Naive thymus-derived CD4-positive, alpha-beta T cell (primary cell): ENCODE data around the gene GBX1. TPM values are rescaled to one million over a fixed set of nuclear protein-coding genes. Genes with fewer than 3 reads are reported as not detected.

ENCODE experiments used
- ATAC-seq: fragments of 150-1000 bp; cut with Tn5 transposase; 2 replicates; pipeline ENCODE4 v1.10.0; 2021; ENCODE audit warnings: mild to moderate bottlenecking, moderate library complexity
- CTCF ChIA-PET: fragments of 350-600 bp; sonication (Branson Sonifier 250); formaldehyde crosslinking; loops from one replicate; lab custom pipeline; 2021; ENCODE audit warnings: antibody characterized with exemption; lab: Charles Lee
- POLR2A ChIA-PET: fragments of 350-600 bp; sonication (Branson Sonifier 250); formaldehyde crosslinking; loops from one replicate; lab custom pipeline; 2021; ENCODE audit warnings: antibody characterized with exemption, inconsistent platforms; lab: Charles Lee
- DNase-seq, 9 donors: peaks; one replicate each; pipeline versions ENCODE4 v3.0.0 to v3.0.0-alpha.2; 2020 to 2022; ENCODE audit warnings: mixed read lengths in 1 of 9
- H3K27ac ChIP-seq: one replicate; pipeline ENCODE4 v1.7.0; 2013; ENCODE audit warnings: mild to moderate bottlenecking, low read depth, low read length, moderate library complexity
- H3K27me3 ChIP-seq, 2 donors: one replicate each; pipeline ENCODE4 v1.7.0; 2013; ENCODE audit warnings: low read length in 2 of 2, mild to moderate bottlenecking in 2 of 2, moderate library complexity in 2 of 2; ENCODE audit not compliant: control insufficient read depth in 2 of 2, insufficient read depth in 2 of 2
- H3K36me3 ChIP-seq, 3 experiments: 1 replicate in 2 of 3; 2 replicates in 1 of 3; pipeline ENCODE4 v1.7.0; 2013; ENCODE audit warnings: low read length in 3 of 3, mild to moderate bottlenecking in 3 of 3, moderate library complexity in 1 of 3; ENCODE audit not compliant: insufficient read depth in 3 of 3, control insufficient read depth in 2 of 3
- H3K4me1 ChIP-seq, 2 donors: one replicate each; pipeline ENCODE4 v1.7.0; 2013; ENCODE audit warnings: low read length in 2 of 2, mild to moderate bottlenecking in 2 of 2, moderate library complexity in 1 of 2; ENCODE audit not compliant: control insufficient read depth in 2 of 2, insufficient read depth in 2 of 2
- H3K4me3 ChIP-seq: 2 replicates; pipeline ENCODE4 v1.7.0; 2013; ENCODE audit warnings: mild to moderate bottlenecking, low read length
- H3K9me3 ChIP-seq, 3 experiments: 1 replicate in 2 of 3; 2 replicates in 1 of 3; pipeline ENCODE4 v1.7.0; 2013; ENCODE audit warnings: low read length in 3 of 3; ENCODE audit not compliant: control insufficient read depth in 2 of 3
- H3K27ac Mint-ChIP-seq, 9 donors: one replicate each; pipeline ENCODE4 v1.8.0; 2020 to 2022; ENCODE audit warnings: mixed read lengths in 9 of 9, mild to moderate bottlenecking in 8 of 9, moderate library complexity in 5 of 9, inconsistent platforms in 2 of 9
- H3K27me3 Mint-ChIP-seq, 5 donors: one replicate each; pipeline ENCODE4 v1.8.0; 2021 to 2022; ENCODE audit warnings: mixed read lengths in 5 of 5, mild to moderate bottlenecking in 1 of 5
- H3K36me3 Mint-ChIP-seq, 5 donors: one replicate each; pipeline ENCODE4 v1.8.0; 2020 to 2022; ENCODE audit warnings: mixed read lengths in 5 of 5, mild to moderate bottlenecking in 3 of 5, inconsistent platforms in 1 of 5
- H3K4me1 Mint-ChIP-seq, 7 donors: one replicate each; pipeline ENCODE4 v1.8.0; 2020 to 2022; ENCODE audit warnings: mixed read lengths in 7 of 7, mild to moderate bottlenecking in 3 of 7, inconsistent platforms in 1 of 7
- H3K4me3 Mint-ChIP-seq, 10 donors: one replicate each; pipeline ENCODE4 v1.8.0; 2020 to 2022; ENCODE audit warnings: mild to moderate bottlenecking in 10 of 10, mixed read lengths in 10 of 10, moderate library complexity in 6 of 10, inconsistent platforms in 2 of 10
- H3K9me3 Mint-ChIP-seq, 11 donors: one replicate each; pipeline ENCODE4 v1.8.0; 2020 to 2022; ENCODE audit warnings: mixed read lengths in 11 of 11, mild to moderate bottlenecking in 4 of 11, inconsistent platforms in 1 of 11, moderate library complexity in 1 of 11
- intact Hi-C, 2 donors: fragments of 100-400 bp; cut with micrococcal nuclease; formaldehyde crosslinking; loops; one replicate each; pipeline ENCODE4 v1.15.1; 2023
- polyA plus RNA-seq, 2 donors: library from polyadenylated mRNA; unstranded; fragments of 300-500 nt; fragmentation: Illumina TruSeq; gene quantifications; one replicate each; pipeline ENCODE4 v1.2.3, GENCODE V29; 2021
- total RNA-seq, 6 experiments: library from RNA in 5 of 6; stranded (reverse) in 5 of 6; gene quantifications; 1 replicate in 5 of 6; 2 replicates in 1 of 6; pipeline ENCODE4 v1.2.3 and lab custom pipeline; 2021 to 2026

Gene GBX1
- total and polyA plus RNA-seq, 7 experiments from 2014 or later, result not detected

- Histone ChIP-seq H3K36me3 (no peaks in the 10 kb centered on the region), H3K4me1 (no peaks in the 10 kb centered on the region), H3K27me3 (no peaks in the 10 kb centered on the region), H3K9me3 (no peaks in the 10 kb centered on the region), H3K27ac (no peak overlapping the region), H3K4me3 (no peak overlapping the region)
- Mint-ChIP-seq H3K27me3 (peaks cover 0 to 13% (median 0%) of the 10 kb centered on the region in 5 donors), H3K4me1 (no peaks in the 10 kb centered on the region), H3K9me3 (peaks cover 0 to 2% (median 0%) of the 10 kb centered on the region in 11 donors), H3K36me3 (no peaks in the 10 kb centered on the region), H3K27ac (no peak overlapping the region), H3K4me3 (no peak overlapping the region)
- ChIA-PET CTCF (no interaction called here), POLR2A (no interaction called here)
- ATAC-seq (no peak), DNase-seq (no peak)
- intact Hi-C loops, result no loop called here
Measured at GRCh38 chr7:151188252-151188542, 20.7 kb upstream of the GBX1 start.

- no peak overlapping the region for H3K4me3 Mint-ChIP-seq
- POLR2A ChIA-PET, result no interaction called here
- no peak for ATAC-seq
Measured at GRCh38 chr7:151187409-151188251, 20.1 kb upstream of the GBX1 start.

GRCh38 chr7:151186640-151187408, 19.3 kb upstream of the GBX1 start, which contains the start of gene ASB10:
TSS of gene ASB10 (minus strand) at chr7:151187250. CDS start at chr7:151187130, 120 bp downstream.
- no peak within 1 kb of the TSS for H3K27ac ChIP-seq
- no peak for DNase-seq
- no peaks in the 10 kb centered on the region for H3K36me3 Mint-ChIP-seq
- H3K9me3 ChIP-seq, result no peaks in the 10 kb centered on the region
- no peak within 1 kb of the TSS for H3K4me3 ChIP-seq
- H3K36me3 ChIP-seq, result no peaks in the 10 kb centered on the region
- peaks cover 0 to 2% (median 0%) of the 10 kb centered on the region in 11 donors for H3K9me3 Mint-ChIP-seq
- ATAC-seq, result peak; percentile 16
- no peak within 1 kb of the TSS for H3K4me3 Mint-ChIP-seq
- ChIA-PET POLR2A (no interaction called here), CTCF (no interaction called here)
- H3K27ac Mint-ChIP-seq, result no peak within 1 kb of the TSS
- H3K4me1 Mint-ChIP-seq, result no peaks in the 10 kb centered on the region
- intact Hi-C loops, result no loop called here
- peaks cover 0 to 15% (median 0%) of the 10 kb centered on the region in 5 donors for H3K27me3 Mint-ChIP-seq
- H3K4me1 ChIP-seq, result no peaks in the 10 kb centered on the region
- no peaks in the 10 kb centered on the region for H3K27me3 ChIP-seq

More at GRCh38 chr7:151187409-151188251, 20.1 kb upstream of the GBX1 start:
- no peak overlapping the region for H3K27ac ChIP-seq
- H3K27me3 ChIP-seq, result no peaks in the 10 kb centered on the region
- CTCF ChIA-PET, result no interaction called here
- intact Hi-C loops, result no loop called here
- no peaks in the 10 kb centered on the region for H3K36me3 ChIP-seq
- H3K4me1 ChIP-seq, result no peaks in the 10 kb centered on the region
- Mint-ChIP-seq H3K4me1 (no peaks in the 10 kb centered on the region), H3K27me3 (peaks cover 0 to 13% (median 0%) of the 10 kb centered on the region in 5 donors), H3K27ac (no peak overlapping the region), H3K9me3 (peaks cover 0 to 2% (median 0%) of the 10 kb centered on the region in 11 donors), H3K36me3 (no peaks in the 10 kb centered on the region)
- H3K4me3 ChIP-seq, result no peak overlapping the region
- H3K9me3 ChIP-seq, result no peaks in the 10 kb centered on the region
- DNase-seq, result no peak

GRCh38 chr7:151185762-151186639, 18.5 kb upstream of the GBX1 start:
- Mint-ChIP-seq H3K36me3 (no peaks in the 10 kb centered on the region), H3K4me1 (no peaks in the 10 kb centered on the region), H3K9me3 (peaks cover 0 to 2% (median 0%) of the 10 kb centered on the region in 11 donors), H3K27ac (no peak overlapping the region), H3K4me3 (no peak overlapping the region), H3K27me3 (peaks cover 0 to 14% (median 0%) of the 10 kb centered on the region in 5 donors)
- no peak for DNase-seq
- Histone ChIP-seq H3K9me3 (no peaks in the 10 kb centered on the region), H3K27ac (no peak overlapping the region), H3K4me3 (no peak overlapping the region), H3K4me1 (no peaks in the 10 kb centered on the region), H3K27me3 (no peaks in the 10 kb centered on the region), H3K36me3 (no peaks in the 10 kb centered on the region)
- CTCF ChIA-PET, result no interaction called here
- POLR2A ChIA-PET, result no interaction called here
- ATAC-seq, result peak; percentile 65
- intact Hi-C loops, result no loop called here

GRCh38 chr7:151181011-151181431, 13.5 kb upstream of the GBX1 start:
- Mint-ChIP-seq H3K4me1 (peaks cover 0 to 6% (median 0%) of the 10 kb centered on the region in 7 donors), H3K27ac (no peak overlapping the region)
- no peak for DNase-seq

GRCh38 chr7:151179946-151180345, 12.5 kb upstream of the GBX1 start:
- POLR2A ChIA-PET, result no interaction called here
- H3K36me3 Mint-ChIP-seq, result no peaks in the 10 kb centered on the region
- Histone ChIP-seq H3K27ac (no peak overlapping the region), H3K4me1 (no peaks in the 10 kb centered on the region), H3K9me3 (no peaks in the 10 kb centered on the region), H3K36me3 (no peaks in the 10 kb centered on the region), H3K27me3 (no peaks in the 10 kb centered on the region), H3K4me3 (no peak overlapping the region)
- CTCF ChIA-PET, result interaction anchor here (0.7 kb wide), 1 partner anchor 91 kb away, joined by 3 read pairs; no protein-coding TSS in a partner anchor
- H3K27me3 Mint-ChIP-seq, result peaks cover 5 to 28% (median 11%) of the 10 kb centered on the region in 5 donors
- intact Hi-C loops, result no loop called here
- peaks cover 0 to 6% (median 0%) of the 10 kb centered on the region in 7 donors for H3K4me1 Mint-ChIP-seq
- H3K9me3 Mint-ChIP-seq, result no peaks in the 10 kb centered on the region
- H3K27ac Mint-ChIP-seq, result no peak overlapping the region
- DNase-seq (no peak), ATAC-seq (no peak)
- no peak overlapping the region for H3K4me3 Mint-ChIP-seq

More at GRCh38 chr7:151181011-151181431, 13.5 kb upstream of the GBX1 start:
- Mint-ChIP-seq H3K27me3 (peaks cover 3 to 22% (median 11%) of the 10 kb centered on the region in 5 donors), H3K4me3 (no peak overlapping the region), H3K36me3 (no peaks in the 10 kb centered on the region), H3K9me3 (no peaks in the 10 kb centered on the region)
- intact Hi-C loops, result no loop called here
- ChIA-PET POLR2A (no interaction called here), CTCF (interaction anchor here (0.6 kb wide), 1 partner anchor 28 kb away, joined by 3 read pairs; no protein-coding TSS in a partner anchor)
- Histone ChIP-seq H3K4me1 (no peaks in the 10 kb centered on the region), H3K36me3 (no peaks in the 10 kb centered on the region), H3K27me3 (no peaks in the 10 kb centered on the region), H3K9me3 (no peaks in the 10 kb centered on the region), H3K4me3 (no peak overlapping the region), H3K27ac (no peak overlapping the region)
- ATAC-seq, result no peak
